ENCODE measurements around the gene TRERF1. TPM values are rescaled to one million over a fixed set of nuclear protein-coding genes. Genes with fewer than 3 reads are reported as not detected.

Gene TRERF1
- total and polyA plus RNA-seq, 2 of the 8 experiments (the other 6 are each of a cell fraction or from before 2014, with no cell fraction given) = 10.8 to 21.5 TPM

- Histone ChIP-seq H2BK5ac (ENCODE audit: low read depth, low read length) (no peak overlapping the region), H3K18ac (ENCODE audit: extremely low read depth, low read length) (no peak overlapping the region), H4K8ac (ENCODE audit: extremely low read depth, insufficient read depth, low read length) (no peak overlapping the region), H2AFZ (ENCODE audit: low read length) (no peak overlapping the region), H3K27ac (ENCODE audit: low read depth, low read length) (no peak overlapping the region), H3K9ac (replicated peaks in 1 of 4; ENCODE audit: extremely low read depth in 1 of 4, low read depth in 3 of 4, low read length in 3 of 4) (no peak overlapping the region), H2BK15ac (ENCODE audit: low read length) (no peak overlapping the region), H3K4ac (replicated peaks; ENCODE audit: insufficient read length, low read depth, low read length) (no peak overlapping the region), H3K79me1 (ENCODE audit: low read depth, low read length) (peaks cover 22% of the 10 kb centered on the region), H2AK5ac (ENCODE audit: low read depth, low read length) (no peak overlapping the region; the same call in 1 of the 2 replicates), H3K79me2 (ENCODE audit: control insufficient read depth in 1 of 2, insufficient read depth in 2 of 2, low read length in 2 of 2) (peaks cover 0 to 78% of the 10 kb centered on the region in 2 experiments; a peak in 3 of 4 replicates), H3K14ac (ENCODE audit: insufficient read length) (no peak overlapping the region), H3K4me2 (ENCODE audit: insufficient read depth in 1 of 2, low read depth in 2 of 2, low read length in 2 of 2) (no peak overlapping the region), H3K36me3 (ENCODE audit: control insufficient read depth in 2 of 4, insufficient read depth in 4 of 4, low read length in 3 of 4) (no peaks in the 10 kb centered on the region), H3K23ac (ENCODE audit: insufficient read length) (no peak overlapping the region), H3K9me3 (ENCODE audit: insufficient read depth in 2 of 2, low read depth in 1 of 2, low read length in 1 of 2) (no peaks in the 10 kb centered on the region), H4K20me1 (replicated peaks in 1 of 2; ENCODE audit: control insufficient read depth in 1 of 2, insufficient read depth in 2 of 2, low read length in 2 of 2) (peaks cover 2 to 14% of the 10 kb centered on the region in 2 experiments), H2BK20ac (ENCODE audit: low read length) (no peak overlapping the region), H3K27me3 (replicated peaks in 1 of 4; ENCODE audit: control insufficient read depth in 3 of 4, extremely low read depth in 1 of 4, insufficient read depth in 3 of 4, low read length in 3 of 4) (no peaks in the 10 kb centered on the region), H4K91ac (replicated peaks; ENCODE audit: insufficient read length, low read length) (no peak overlapping the region), H3K4me3 (ENCODE audit: extremely low read depth in 1 of 4, insufficient read depth in 2 of 4, low read depth in 3 of 4, low read length in 4 of 4) (no peak overlapping the region), H3K4me1 (replicated peaks in 1 of 4; ENCODE audit: control insufficient read depth in 3 of 4, insufficient read depth in 4 of 4, low read length in 3 of 4) (peaks cover 0 to 3% (median 0%) of the 10 kb centered on the region in 4 experiments; a peak in 3 of 7 replicates), H2BK12ac (ENCODE audit: low read depth, low read length) (no peak overlapping the region), H3K56ac (replicated peaks; ENCODE audit: insufficient read length, low read depth, low read length) (no peak overlapping the region), H3K23me2 (ENCODE audit: low read depth, low read length) (no peaks in the 10 kb centered on the region; the same call in 1 of the 2 replicates), H2BK120ac (replicated peaks; ENCODE audit: low read depth, low read length) (no peak overlapping the region), H4K5ac (ENCODE audit: insufficient read length, low read depth, low read length) (no peak overlapping the region)
- no peak for FAIRE-seq
- CTCF ChIA-PET (ENCODE audit: partially characterized antibody) = interaction anchor here (0.8 to 0.9 kb wide), 2 partner anchors 21 to 77 kb away, joined by 3 read pairs; no protein-coding TSS in a partner anchor
- POLR2A ChIA-PET (ENCODE audit: partially characterized antibody) = interaction anchor here (1.4 to 1.6 kb wide), 2 partner anchors 15 kb away, joined by 3 to 4 read pairs; no protein-coding TSS in a partner anchor
- WGBS, 2 experiments (ENCODE audit: extremely low coverage in 1 of 2, insufficient coverage in 1 of 2, insufficient read length in 1 of 2, insufficient replicate concordance in 2 of 2, low coverage in 1 of 2, low lambda C conversion rate in 2 of 2, missing lambda C conversion rate in 1 of 2) = 91% methylated on average over 7 of the region's 7 CpGs; no CpG with 5 or more reads in 1 of the 2 experiments
- no peak for DNase-seq (ENCODE audit: low read depth in 1 of 2, low spot score in 2 of 2)
- no peak for TF ChIP-seq SIX5 (IDR thresholded peaks at IDR 0.05; ENCODE audit: low read depth, low read length)
- no peak for TF ChIP-seq KDM4A (IDR thresholded peaks at IDR 0.05; ENCODE audit: low read depth, low read length, severe bottlenecking)
- no peak for TF ChIP-seq CBX5 (IDR thresholded peaks at IDR 0.05; ENCODE audit: low read depth, low read length)
- TF ChIP-seq MAFK (IDR thresholded peaks at IDR 0.05; ENCODE audit: low read depth, low read length) = no peak
- no peak for TF ChIP-seq SRF (IDR thresholded peaks at IDR 0.05; ENCODE audit: low read depth, low read length)
- TF ChIP-seq RAD21 (IDR thresholded peaks at IDR 0.05 in 1 of 2, conservative IDR thresholded peaks at IDR 0.05 in 1 of 2; ENCODE audit: low read depth in 2 of 2, low read length in 2 of 2) = no peak
- TF ChIP-seq MAX (IDR thresholded peaks at IDR 0.05) = no peak
- TF ChIP-seq KDM1A (IDR thresholded peaks at IDR 0.05; ENCODE audit: borderline replicate concordance, low read length) = no peak
- TF ChIP-seq FOSL1 (IDR thresholded peaks at IDR 0.05; ENCODE audit: insufficient read depth, low read depth, low read length) = no peak
- no peak for TF ChIP-seq GABPA (IDR thresholded peaks at IDR 0.05; ENCODE audit: borderline replicate concordance, insufficient read depth, low read length)
- TF ChIP-seq SAP30 (IDR thresholded peaks at IDR 0.05; ENCODE audit: insufficient read depth, insufficient replicate concordance, low read length) = no peak
- TF ChIP-seq CREB1 (IDR thresholded peaks at IDR 0.05) = no peak
These were observed 83.5 kb downstream of the TRERF1 start for GRCh38 chr6:42368181-42368580.

All from H1 (cell line).